HCT116 (cell line): ENCODE results near the gene INTS4.
"Not testable (repeated sequence)": the region's sequence is repeated elsewhere in the genome, so short reads cannot be mapped to it uniquely, and the experiment has no call there.

Experiments used
- CBX3 ChIP-seq: IDR thresholded peaks from 2 replicates; pipeline ENCODE4 v1.6.1; 2012; ENCODE audit warnings: low read depth
- POLR2A ChIP-seq: IDR thresholded peaks from 2 replicates; pipeline ENCODE4 v1.7.0; 2011; ENCODE audit warnings: borderline replicate concordance; ENCODE audit not compliant: insufficient read depth, insufficient read length; ENCODE audit errors: extremely low read depth
- POLR2AphosphoS5 ChIP-seq: IDR thresholded peaks from 2 replicates; pipeline ENCODE4 v1.6.1; 2011; ENCODE audit warnings: mild to moderate bottlenecking, low read depth, low read length, moderate library complexity
- RAD21 ChIP-seq: IDR thresholded peaks from 2 replicates; pipeline ENCODE4 v1.6.1; 2012; ENCODE audit warnings: low read depth, mild to moderate bottlenecking
- REST ChIP-seq: IDR thresholded peaks from 2 replicates; pipeline ENCODE4 v1.6.1; 2012; ENCODE audit warnings: low read depth
- SIN3A ChIP-seq: IDR thresholded peaks from 2 replicates; pipeline ENCODE4 v1.6.1; 2012; ENCODE audit warnings: low read depth
- TCF7L2 ChIP-seq: IDR thresholded peaks from 2 replicates; pipeline ENCODE4 v1.7.0; 2011; ENCODE audit warnings: borderline replicate concordance, inconsistent platforms; ENCODE audit not compliant: insufficient read depth, insufficient read length; ENCODE audit errors: extremely low read depth
- YY1 ChIP-seq: IDR thresholded peaks from 2 replicates; pipeline ENCODE4 v1.6.1; 2011; ENCODE audit warnings: low read length, low read depth, moderate library complexity, mild to moderate bottlenecking; ENCODE audit not compliant: insufficient replicate concordance; ENCODE audit errors: extremely low read depth
- ZBTB33 ChIP-seq: IDR thresholded peaks from 2 replicates; pipeline ENCODE4 v1.6.1; 2011; ENCODE audit warnings: mild to moderate bottlenecking, low read length, moderate library complexity; ENCODE audit not compliant: insufficient replicate concordance; ENCODE audit errors: extremely low read depth
- TF ChIP-seq, protein P1 (sequence below), 3 experiments: fragments of 200-600 bp in 1 of 3; sonication (generic) in 1 of 3; IDR thresholded peaks in 2 of 3; conservative IDR thresholded peaks in 1 of 3; 2 replicates each; pipeline ENCODE4 v1.5.1; 2012 to 2017; ENCODE audit warnings: low read depth in 2 of 3, low read length in 2 of 3, antibody characterized with exemption in 1 of 3, borderline replicate concordance in 1 of 3, control low read depth in 1 of 3, mild to moderate bottlenecking in 1 of 3, mixed read lengths in 1 of 3, mixed run types in 1 of 3, moderate library complexity in 1 of 3; ENCODE audit not compliant: insufficient read depth in 1 of 3

- TF ChIP-seq ZBTB33, SIN3A, CBX3, POLR2A, YY1, POLR2AphosphoS5, REST, TCF7L2, RAD21: not testable (repeated sequence)
- TF ChIP-seq, protein P1, sequence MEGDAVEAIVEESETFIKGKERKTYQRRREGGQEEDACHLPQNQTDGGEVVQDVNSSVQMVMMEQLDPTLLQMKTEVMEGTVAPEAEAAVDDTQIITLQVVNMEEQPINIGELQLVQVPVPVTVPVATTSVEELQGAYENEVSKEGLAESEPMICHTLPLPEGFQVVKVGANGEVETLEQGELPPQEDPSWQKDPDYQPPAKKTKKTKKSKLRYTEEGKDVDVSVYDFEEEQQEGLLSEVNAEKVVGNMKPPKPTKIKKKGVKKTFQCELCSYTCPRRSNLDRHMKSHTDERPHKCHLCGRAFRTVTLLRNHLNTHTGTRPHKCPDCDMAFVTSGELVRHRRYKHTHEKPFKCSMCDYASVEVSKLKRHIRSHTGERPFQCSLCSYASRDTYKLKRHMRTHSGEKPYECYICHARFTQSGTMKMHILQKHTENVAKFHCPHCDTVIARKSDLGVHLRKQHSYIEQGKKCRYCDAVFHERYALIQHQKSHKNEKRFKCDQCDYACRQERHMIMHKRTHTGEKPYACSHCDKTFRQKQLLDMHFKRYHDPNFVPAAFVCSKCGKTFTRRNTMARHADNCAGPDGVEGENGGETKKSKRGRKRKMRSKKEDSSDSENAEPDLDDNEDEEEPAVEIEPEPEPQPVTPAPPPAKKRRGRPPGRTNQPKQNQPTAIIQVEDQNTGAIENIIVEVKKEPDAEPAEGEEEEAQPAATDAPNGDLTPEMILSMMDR (IDR thresholded peaks at IDR 0.05 in 2 of 3, conservative IDR thresholded peaks at IDR 0.05 in 1 of 3; ENCODE audit: borderline replicate concordance in 1 of 3, insufficient read depth in 1 of 3, low read depth in 2 of 3, low read length in 2 of 3) = not testable (repeated sequence)
Observed at GRCh38 chr11:78014937-78015520, 20.6 kb upstream of the INTS4 start.
